GM21381 (cell line): Measurements from ENCODE around the gene DTNBP1.

Source experiments
- ATAC-seq: cut with Tn5 transposase; IDR thresholded peaks from one replicate; pipeline ENCODE4 v1.9.1; 2021; ENCODE audit warnings: mild to moderate bottlenecking, moderate library complexity; ENCODE audit not compliant: unreplicated experiment

Gene DTNBP1

GRCh38 chr6:15517600-15517999 is 145.2 kb downstream of the DTNBP1 start:
- ATAC-seq, result no peak

DNA sequence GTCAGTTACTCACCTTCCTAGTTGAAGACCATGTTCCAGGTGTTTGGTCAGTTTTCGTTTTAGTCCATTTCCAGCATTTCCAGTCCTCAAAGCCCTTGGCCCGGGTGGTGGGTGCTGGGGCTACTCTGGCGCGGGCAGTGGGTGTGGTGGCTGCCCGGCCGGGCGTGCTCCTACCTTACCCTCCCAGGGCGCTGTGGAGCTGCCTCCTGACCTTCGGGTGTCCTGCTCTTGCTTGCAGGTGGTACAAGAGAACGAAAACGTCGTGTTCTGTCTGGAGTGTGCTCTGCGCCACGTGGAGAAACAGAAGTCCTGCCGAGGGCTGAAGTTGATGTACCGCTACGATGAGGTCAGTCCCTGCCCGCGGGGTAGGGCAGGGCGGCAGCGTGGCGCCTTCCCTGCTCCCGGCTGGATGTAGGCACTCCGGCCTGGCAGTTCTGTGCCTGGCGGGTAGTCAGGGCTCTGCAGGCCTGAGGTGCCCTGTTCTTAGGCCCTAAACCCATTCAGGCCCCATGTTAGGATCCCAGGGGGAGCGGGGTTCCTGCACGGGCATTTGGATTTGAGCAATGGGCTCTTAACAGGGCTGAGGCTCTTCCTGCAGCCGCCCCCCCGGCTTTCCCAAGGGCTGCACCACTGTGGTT is 145.8 kb downstream of the DTNBP1 start:
- ATAC-seq, result no peak

GRCh38 chr6:15516378-15516777 is 146.4 kb downstream of the DTNBP1 start:
- no peak for ATAC-seq

DNA sequence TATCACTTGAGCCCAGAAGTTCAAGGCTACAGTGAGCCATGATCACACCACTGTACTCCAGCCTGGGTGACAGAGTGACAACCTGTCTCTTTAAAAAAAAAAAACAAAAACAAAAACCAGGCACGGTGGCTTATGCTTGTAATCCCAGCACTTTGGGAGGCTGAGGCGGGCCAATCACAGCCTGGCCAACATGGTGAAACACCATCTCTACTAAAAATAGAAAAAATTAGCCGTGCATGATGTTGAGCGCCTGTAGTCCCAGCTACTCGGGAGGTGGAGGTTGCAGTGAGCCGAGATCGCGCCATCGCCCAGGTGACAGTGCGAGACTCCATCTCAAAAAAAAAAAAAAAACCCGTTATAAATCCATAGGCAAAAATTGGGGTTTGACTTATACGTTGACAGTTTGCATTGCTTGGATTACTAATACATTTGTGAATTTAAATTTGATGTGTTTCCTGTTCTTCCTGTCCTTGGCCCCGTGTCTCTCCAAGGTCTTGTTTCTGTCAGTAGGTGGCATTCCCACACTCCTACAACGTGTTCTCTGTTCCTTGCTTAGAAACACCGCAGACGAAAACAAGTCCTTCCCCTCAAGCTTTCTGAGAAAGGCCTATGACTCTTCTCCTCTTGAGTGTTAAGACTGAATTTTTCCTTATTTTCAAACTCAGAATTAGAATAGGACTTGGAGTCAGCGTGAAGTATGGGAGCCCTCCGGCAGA is 147.0 kb downstream of the DTNBP1 start:
- no peak for ATAC-seq

DNA sequence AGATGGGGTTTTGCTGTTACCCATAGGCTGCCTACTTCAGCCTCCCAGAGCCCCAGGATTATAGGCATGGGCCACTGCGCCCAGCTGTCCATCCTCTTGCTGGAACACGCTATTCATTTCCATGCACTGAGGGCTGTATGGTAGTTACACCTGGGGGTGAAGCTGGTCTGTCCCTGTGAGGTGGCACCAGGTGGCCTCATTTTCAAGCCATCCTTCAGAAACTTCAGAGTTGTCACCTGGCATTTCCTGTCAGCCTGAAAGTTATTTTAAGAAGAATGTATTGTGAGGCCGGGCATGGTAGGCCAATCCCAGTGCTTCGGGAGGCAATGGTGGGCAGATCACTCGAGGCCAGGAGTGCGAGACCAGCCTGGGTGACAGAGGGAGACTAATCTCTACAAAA is 147.6 kb downstream of the DTNBP1 start:
- no peak for ATAC-seq

DNA sequence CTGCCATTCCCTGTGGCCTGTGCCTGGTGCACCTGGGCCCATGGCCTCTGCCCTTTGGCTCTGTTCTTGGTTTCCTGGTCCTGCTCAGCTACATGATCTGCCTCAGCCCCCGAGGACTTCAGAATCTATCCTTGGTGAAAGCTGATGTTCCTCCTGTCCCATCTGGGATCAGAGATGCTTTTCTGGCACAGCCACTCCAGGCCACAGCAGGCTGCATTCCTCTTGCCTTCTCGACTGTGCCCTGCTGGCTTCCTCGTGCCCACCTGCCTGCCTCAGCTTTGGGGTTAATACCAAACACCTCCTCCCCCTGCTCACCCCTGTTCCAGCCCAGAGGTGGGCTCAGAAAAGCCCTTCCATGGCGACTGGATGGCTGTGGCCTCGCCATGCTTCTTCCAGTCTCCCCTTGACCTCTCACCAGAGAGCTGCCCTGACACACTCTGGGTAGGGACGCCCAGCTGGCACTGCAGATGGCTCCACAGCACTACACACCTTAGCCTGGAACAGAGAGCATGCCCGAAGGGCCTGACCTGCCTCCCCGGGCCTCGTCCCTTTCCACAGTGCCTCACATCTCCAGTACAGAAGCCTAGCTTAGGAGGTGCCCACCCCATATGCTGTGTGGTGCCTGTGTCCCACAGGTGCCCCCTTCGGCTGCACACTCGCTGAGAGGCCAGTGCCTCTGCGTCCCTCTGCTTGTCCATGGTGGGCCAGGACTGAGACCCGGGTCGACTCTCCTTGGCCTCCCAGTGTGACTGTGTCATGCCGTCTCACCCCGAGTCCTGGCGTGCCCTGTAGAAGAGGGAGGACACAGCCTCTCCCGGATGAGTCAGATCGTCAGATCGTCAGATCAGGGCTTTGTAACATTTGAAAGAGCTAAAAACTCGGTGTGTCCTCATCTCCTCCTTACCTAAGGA is 148.8 kb downstream of the DTNBP1 start:
- ATAC-seq, result no peak

GRCh38 chr6:15513131-15513771 is 149.6 kb downstream of the DTNBP1 start:
- no peak for ATAC-seq

- no peak for ATAC-seq
These were observed 150.1 kb downstream of the DTNBP1 start for GRCh38 chr6:15512721-15513120.

GRCh38 chr6:15512126-15512525 is 150.7 kb downstream of the DTNBP1 start:
- no peak for ATAC-seq

DNA sequence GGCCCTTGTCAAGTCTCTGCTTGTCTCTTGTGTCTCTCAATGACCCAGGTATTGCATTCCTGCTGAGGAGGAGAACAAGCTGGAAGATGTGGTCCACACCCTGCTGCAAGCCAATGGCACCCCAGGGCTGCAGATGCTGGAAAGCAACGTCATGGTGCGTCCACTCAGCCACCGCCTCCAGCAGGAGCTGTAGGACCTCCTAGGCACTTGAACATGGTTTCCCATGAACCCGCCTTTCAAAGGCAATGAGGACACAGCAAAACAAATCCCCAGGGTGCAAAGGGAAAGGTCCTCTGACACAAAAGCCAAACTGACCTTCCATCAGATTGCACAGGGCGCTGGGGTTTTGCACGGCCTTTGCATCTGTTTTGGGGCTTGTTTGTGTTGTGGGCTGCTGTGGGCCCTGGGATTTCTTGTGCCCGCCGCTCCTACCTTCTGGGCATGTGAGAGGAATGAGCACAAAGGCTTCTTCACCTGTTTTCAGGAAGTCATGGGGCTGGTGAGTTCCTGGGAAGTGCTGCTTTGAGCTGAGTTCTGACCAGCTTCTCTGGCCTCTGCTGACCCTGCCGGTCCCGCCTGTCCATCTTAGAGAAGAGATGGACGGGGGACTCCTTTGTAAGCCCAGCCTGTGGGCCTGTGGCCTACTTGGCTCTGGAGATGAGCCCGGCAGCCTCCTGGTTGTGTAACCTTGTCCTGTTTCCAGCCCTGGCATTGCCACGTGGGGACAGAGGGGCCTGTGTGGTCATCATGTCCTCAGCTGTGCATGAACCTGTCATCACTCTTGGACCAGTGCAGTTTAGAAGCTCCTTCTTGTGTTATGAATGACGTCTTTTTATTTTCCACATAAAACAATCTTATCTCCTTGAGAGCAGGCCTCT is 151.3 kb downstream of the DTNBP1 start:
- ATAC-seq, result no peak

- ATAC-seq, result no peak
These were observed 152.1 kb downstream of the DTNBP1 start for GRCh38 chr6:15510536-15511247.

DNA sequence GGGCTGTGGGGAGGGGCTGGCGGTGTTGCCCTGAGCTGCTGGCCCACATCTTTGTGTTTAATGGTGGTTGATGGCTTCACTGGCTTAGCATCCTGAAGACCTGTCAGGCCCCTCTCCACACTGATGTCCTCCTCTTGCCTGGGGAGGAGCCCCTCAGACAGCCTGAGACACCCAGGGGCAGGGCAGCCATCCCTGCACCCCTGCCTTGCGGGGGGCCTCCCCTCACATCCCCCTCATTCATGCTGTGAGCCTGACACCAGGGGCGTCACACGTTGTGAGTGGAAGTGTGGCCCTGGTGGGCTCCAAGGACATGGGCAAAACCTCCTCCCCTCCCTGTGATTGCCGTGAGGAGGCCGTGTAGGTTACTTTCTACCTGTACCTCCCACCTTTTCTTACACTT is 152.7 kb downstream of the DTNBP1 start:
- ATAC-seq, result no peak

- ATAC-seq, result no peak
These were observed 153.4 kb downstream of the DTNBP1 start for GRCh38 chr6:15509335-15509933.

- no peak for ATAC-seq
These were observed 153.9 kb downstream of the DTNBP1 start for GRCh38 chr6:15508931-15509330.

DNA sequence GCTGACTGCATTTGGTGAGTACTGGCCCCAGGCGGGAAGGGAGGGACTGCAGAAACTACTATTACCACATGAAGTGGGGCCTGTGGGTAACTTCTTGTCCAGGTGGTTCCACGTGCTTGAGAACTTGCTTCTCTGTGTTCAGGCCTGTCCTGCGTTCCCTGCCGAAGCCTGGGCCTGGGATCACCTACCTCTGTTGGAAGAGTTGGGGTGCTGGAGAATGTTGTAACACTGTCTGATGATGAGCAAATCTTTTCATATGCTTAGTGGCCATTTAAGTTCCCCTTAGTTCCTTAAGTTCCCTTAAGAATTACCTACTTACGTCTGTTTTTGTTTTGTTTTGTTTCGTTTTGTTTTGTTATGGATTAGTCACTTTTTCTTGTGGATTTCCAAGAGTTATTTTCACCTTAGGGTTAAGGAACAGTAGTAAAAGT is 154.4 kb downstream of the DTNBP1 start:
- ATAC-seq, result no peak

DNA sequence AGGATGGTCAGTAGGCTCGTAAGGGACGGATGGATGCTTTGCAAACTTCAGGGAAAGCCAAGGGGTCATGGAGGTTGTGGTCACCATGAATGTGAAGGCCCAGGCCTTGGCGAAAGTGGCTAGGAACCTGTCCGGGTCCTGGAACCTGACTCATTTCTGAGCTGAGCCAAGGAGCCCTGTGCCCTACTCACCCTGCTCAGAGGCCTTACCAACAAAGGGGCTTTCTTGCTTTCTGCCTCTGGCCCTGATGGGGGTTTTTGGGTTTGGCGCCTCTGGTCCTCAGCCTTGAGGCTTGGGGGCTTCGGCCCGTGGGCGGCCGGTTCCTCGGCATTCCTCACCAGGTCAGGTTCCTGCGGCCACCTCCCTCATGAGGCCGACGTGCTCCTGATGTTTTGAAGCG is 155.1 kb downstream of the DTNBP1 start:
- ATAC-seq, result no peak

- ATAC-seq, result no peak
These were observed 155.6 kb downstream of the DTNBP1 start for GRCh38 chr6:15507221-15507620.

- no peak for ATAC-seq
These were observed 156.8 kb downstream of the DTNBP1 start for GRCh38 chr6:15506066-15506465.

GRCh38 chr6:15505463-15505918 is 157.3 kb downstream of the DTNBP1 start:
- ATAC-seq, result no peak
